H1 (cell line): Measurements from ENCODE around the gene ST3GAL3. TPM values are rescaled to one million over a fixed set of nuclear protein-coding genes. Genes with fewer than 3 reads are reported as not detected.

Source experiments
- CTCF ChIA-PET: fragments of 300-600 bp; sonication (Branson Sonifier 250); formaldehyde crosslinking; loops from one replicate; lab custom pipeline; 2021; ENCODE audit not compliant: partially characterized antibody; lab: Charles Lee
- POLR2A ChIA-PET: fragments of 300-600 bp; sonication (Branson Sonifier 250); formaldehyde crosslinking; loops from one replicate; lab custom pipeline; 2021; ENCODE audit warnings: inconsistent platforms; ENCODE audit not compliant: partially characterized antibody; lab: Charles Lee
- DNase-seq, 2 experiments: peaks; one replicate each; pipeline versions ENCODE4 v3.0.0 to v3.0.0-alpha.2; 2010 to 2022; ENCODE audit warnings: low spot score in 2 of 2, low read depth in 1 of 2, mixed read lengths in 1 of 2
- FAIRE-seq: peaks from 2 replicates; lab custom pipeline; 2011; peaks lifted over from hg19 to GRCh38; lab: Jason Lieb, UNC
- H2AFZ ChIP-seq: 2 replicates; pipeline ENCODE4 v1.8.1; 2012; ENCODE audit warnings: low read length, inconsistent platforms
- H2AK5ac ChIP-seq: 2 replicates; pipeline ENCODE4 v1.6.1; 2013; ENCODE audit warnings: low read depth, low read length
- H2BK120ac ChIP-seq: replicated peaks from 2 replicates; pipeline ENCODE3; 2013; ENCODE audit warnings: low read depth, low read length, inconsistent platforms
- H2BK12ac ChIP-seq: 2 replicates; pipeline ENCODE4 v1.6.1; 2013; ENCODE audit warnings: low read depth, low read length
- H2BK15ac ChIP-seq: 2 replicates; pipeline ENCODE4 v1.6.1; 2013; ENCODE audit warnings: low read length
- H2BK20ac ChIP-seq: 2 replicates; pipeline ENCODE4 v1.6.1; 2013; ENCODE audit warnings: low read length
- H2BK5ac ChIP-seq: 2 replicates; pipeline ENCODE4 v1.6.1; 2013; ENCODE audit warnings: low read depth, low read length
- H3K14ac ChIP-seq: 2 replicates; pipeline ENCODE4 v1.6.1; 2013; ENCODE audit warnings: inconsistent platforms; ENCODE audit not compliant: insufficient read length
- H3K18ac ChIP-seq: 2 replicates; pipeline ENCODE4 v1.6.1; 2013; ENCODE audit warnings: low read length; ENCODE audit errors: extremely low read depth
- H3K23ac ChIP-seq: 2 replicates; pipeline ENCODE4 v1.6.1; 2013; ENCODE audit warnings: inconsistent platforms; ENCODE audit not compliant: insufficient read length
- H3K23me2 ChIP-seq: 2 replicates; pipeline ENCODE4 v1.6.1; 2013; ENCODE audit warnings: low read depth, low read length
- H3K27ac ChIP-seq: 2 replicates; pipeline ENCODE4 v1.6.1; 2011; ENCODE audit warnings: low read depth, low read length, inconsistent platforms
- H3K27me3 ChIP-seq, 4 experiments: replicated peaks in 1 of 4; 1 replicate in 1 of 4; 2 replicates in 3 of 4; pipeline versions ENCODE4 v1.6.1 to v1.8.1; 2011 to 2013; ENCODE audit warnings: low read length in 3 of 4, mild to moderate bottlenecking in 3 of 4, inconsistent platforms in 2 of 4, mixed read lengths in 2 of 4, moderate library complexity in 1 of 4; ENCODE audit not compliant: control insufficient read depth in 3 of 4, insufficient read depth in 3 of 4; ENCODE audit errors: extremely low read depth in 1 of 4
- H3K36me3 ChIP-seq, 4 experiments: 2 replicates each; pipeline versions ENCODE4 v1.6.1 to v1.8.1; 2011 to 2013; ENCODE audit warnings: mild to moderate bottlenecking in 4 of 4, low read length in 3 of 4, moderate library complexity in 2 of 4, control low read depth in 1 of 4, inconsistent platforms in 1 of 4; ENCODE audit not compliant: insufficient read depth in 4 of 4, control insufficient read depth in 2 of 4
- H3K4ac ChIP-seq: replicated peaks from 2 replicates; pipeline ENCODE3; 2013; ENCODE audit warnings: low read length, low read depth, mixed read lengths, inconsistent platforms; ENCODE audit not compliant: insufficient read length
- H3K4me1 ChIP-seq, 4 experiments: replicated peaks in 1 of 4; 1 replicate in 1 of 4; 2 replicates in 3 of 4; pipeline versions ENCODE4 v1.6.1 to v1.8.1; 2011 to 2013; ENCODE audit warnings: low read length in 3 of 4, inconsistent platforms in 2 of 4, mixed read lengths in 1 of 4; ENCODE audit not compliant: insufficient read depth in 4 of 4, control insufficient read depth in 3 of 4
- H3K4me2 ChIP-seq, 2 experiments: 2 replicates each; pipeline versions ENCODE4 v1.6.1 to v1.8.1; 2011 to 2013; ENCODE audit warnings: low read depth in 2 of 2, low read length in 2 of 2, control low read depth in 1 of 2, inconsistent platforms in 1 of 2, mild to moderate bottlenecking in 1 of 2; ENCODE audit not compliant: insufficient read depth in 1 of 2
- H3K4me3 ChIP-seq, 4 experiments: fragments of 200-600, 300-600 bp in 1 of 4; sonication (generic), shearing (Covaris generic), sonication (Bioruptor Twin) in 1 of 4; 2 replicates each; pipeline versions ENCODE4 v1.5.1 to v1.8.1; 2011 to 2016; ENCODE audit warnings: low read length in 4 of 4, low read depth in 3 of 4, control low read depth in 2 of 4, inconsistent platforms in 2 of 4, mild to moderate bottlenecking in 2 of 4, mixed read lengths in 1 of 4, moderate library complexity in 1 of 4; ENCODE audit not compliant: insufficient read depth in 2 of 4; ENCODE audit errors: extremely low read depth in 1 of 4
- H3K56ac ChIP-seq: replicated peaks from 2 replicates; pipeline ENCODE3; 2013; ENCODE audit warnings: low read depth, mild to moderate bottlenecking, mixed read lengths, low read length, inconsistent platforms; ENCODE audit not compliant: insufficient read length
- H3K79me1 ChIP-seq: 2 replicates; pipeline ENCODE4 v1.6.1; 2013; ENCODE audit warnings: low read depth, low read length, control low read depth
- H3K79me2 ChIP-seq, 2 experiments: 2 replicates each; pipeline versions ENCODE4 v1.6.1 to v1.8.1; 2012 to 2013; ENCODE audit warnings: low read length in 2 of 2, mild to moderate bottlenecking in 2 of 2, inconsistent platforms in 1 of 2; ENCODE audit not compliant: insufficient read depth in 2 of 2, control insufficient read depth in 1 of 2
- H3K9ac ChIP-seq, 4 experiments: replicated peaks in 1 of 4; 1 replicate in 1 of 4; 2 replicates in 3 of 4; pipeline versions ENCODE4 v1.6.1 to v1.8.1; 2011 to 2013; ENCODE audit warnings: low read depth in 3 of 4, low read length in 3 of 4, control low read depth in 2 of 4, mild to moderate bottlenecking in 2 of 4, moderate library complexity in 2 of 4, inconsistent platforms in 1 of 4; ENCODE audit errors: extremely low read depth in 1 of 4
- H3K9me3 ChIP-seq, 2 experiments: 2 replicates each; pipeline versions ENCODE4 v1.6.1 to v1.8.1; 2012 to 2013; ENCODE audit warnings: mild to moderate bottlenecking in 2 of 2, moderate library complexity in 2 of 2, control low read depth in 1 of 2, inconsistent platforms in 1 of 2, low read depth in 1 of 2, low read length in 1 of 2, mixed read lengths in 1 of 2; ENCODE audit not compliant: insufficient read depth in 2 of 2
- H4K20me1 ChIP-seq, 2 experiments: replicated peaks in 1 of 2; 2 replicates each; pipeline versions ENCODE3 to v1.8.1; 2011 to 2013; ENCODE audit warnings: inconsistent platforms in 2 of 2, low read length in 2 of 2, mild to moderate bottlenecking in 1 of 2; ENCODE audit not compliant: insufficient read depth in 2 of 2, control insufficient read depth in 1 of 2
- H4K5ac ChIP-seq: 2 replicates; pipeline ENCODE4 v1.6.1; 2013; ENCODE audit warnings: low read length, low read depth, mixed read lengths, inconsistent platforms; ENCODE audit not compliant: insufficient read length
- H4K8ac ChIP-seq: 2 replicates; pipeline ENCODE4 v1.8.0; 2013; ENCODE audit warnings: mild to moderate bottlenecking, moderate library complexity, low read length, inconsistent platforms; ENCODE audit not compliant: insufficient read depth; ENCODE audit errors: extremely low read depth
- H4K91ac ChIP-seq: replicated peaks from 2 replicates; pipeline ENCODE3; 2013; ENCODE audit warnings: low read length, mixed read lengths, inconsistent platforms; ENCODE audit not compliant: insufficient read length
- RAD21 ChIP-seq, 2 experiments: IDR thresholded peaks in 1 of 2; conservative IDR thresholded peaks in 1 of 2; 2 replicates each; pipeline ENCODE4 v1.6.1; 2011; ENCODE audit warnings: low read depth in 2 of 2, low read length in 2 of 2, improper control_type of control experiment in 1 of 2, inconsistent platforms in 1 of 2, mild to moderate bottlenecking in 1 of 2, moderate library complexity in 1 of 2
- TAF7 ChIP-seq: optimal IDR thresholded peaks from 2 replicates; pipeline ENCODE3; 2011; ENCODE audit warnings: low read depth, mild to moderate bottlenecking, inconsistent platforms, low read length, moderate library complexity, borderline replicate concordance
- TCF12 ChIP-seq: IDR thresholded peaks from 2 replicates; pipeline ENCODE4 v1.6.1; 2011; ENCODE audit warnings: low read depth, mild to moderate bottlenecking, low read length
- WGBS, 2 experiments: shearing (Covaris generic) in 1 of 2; methylation state at CpG; one replicate each; pipeline versions ENCODE4 v1.1.6 to v1.1.7; 2013 to 2015; ENCODE audit warnings: low lambda C conversion rate in 2 of 2, mixed read lengths in 2 of 2, inconsistent platforms in 1 of 2, low coverage in 1 of 2, missing lambda C conversion rate in 1 of 2; ENCODE audit not compliant: insufficient replicate concordance in 2 of 2, insufficient coverage in 1 of 2, insufficient read length in 1 of 2; ENCODE audit errors: extremely low coverage in 1 of 2, missing lambda C conversion rate in 1 of 2; 5-methylcytosine and 5-hydroxymethylcytosine counted together
- polyA plus RNA-seq, 7 experiments: library from polyadenylated mRNA; depleted of rRNA in 3 of 7; stranded (reverse) in 5 of 7; unstranded in 2 of 7; fragments of >200 nt in 5 of 7; fragments of 200-250 nt in 2 of 7; gene quantifications; 1 replicate in 5 of 7; 2 replicates in 1 of 7; 4 replicates in 1 of 7; pipeline versions ENCODE4 v1.2.1 to v1.2.3, GENCODE V29; 2011 to 2013; ENCODE audit warnings: missing spikeins in 2 of 7, mixed read lengths in 2 of 7
- total RNA-seq: library from RNA; stranded (reverse); fragmentation: NEBNext Ultra II Directional; extraction: Animal tissue kit (Norgen Biotek cat#: 25700); gene quantifications from 2 replicates; pipeline ENCODE4 v1.2.1, GENCODE V29; 2021

ST3GAL3 gene
- total and polyA plus RNA-seq, 2 of the 8 experiments (the other 6 are each of a cell fraction or from before 2014, with no cell fraction given), result 6.8 to 7.0 TPM

DNA sequence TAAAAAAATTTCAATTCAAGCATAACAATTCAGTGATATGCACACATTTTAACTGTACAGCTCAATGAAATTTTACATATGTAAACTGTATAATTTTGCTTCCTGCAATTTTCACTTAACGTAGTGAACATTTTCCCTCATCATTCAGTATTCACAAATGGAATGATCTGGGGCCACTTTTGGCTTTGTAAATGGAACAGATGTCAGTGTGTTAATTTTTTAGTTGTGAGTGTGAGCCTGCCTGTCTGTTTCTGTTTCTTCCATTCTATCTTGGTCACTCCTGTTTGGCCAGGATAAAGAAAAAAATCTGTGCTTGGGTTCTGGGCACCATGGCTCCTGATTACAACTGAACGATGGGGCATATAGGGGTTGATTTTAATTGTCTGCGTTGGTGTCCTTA lies 20.5 kb upstream of the ST3GAL3 start:
- DNase-seq (no peak), FAIRE-seq (no peak)
- 92% methylated on average over 3 of the region's 3 CpGs; no CpG with 5 or more reads in 1 of the 2 experiments for WGBS, 2 experiments
- Histone ChIP-seq H3K23ac (no peak overlapping the region), H3K4ac (no peak overlapping the region), H2BK12ac (no peak overlapping the region), H4K20me1 (peaks cover 9 to 33% of the 10 kb centered on the region in 2 experiments), H2BK5ac (no peak overlapping the region), H3K27ac (no peak overlapping the region), H3K79me1 (no peaks in the 10 kb centered on the region; the same call in 1 of the 2 replicates), H3K14ac (no peak overlapping the region), H2BK15ac (no peak overlapping the region), H2AFZ (no peak overlapping the region), H4K8ac (no peak overlapping the region), H3K4me2 (no peak overlapping the region), H3K79me2 (no peaks in the 10 kb centered on the region), H3K9me3 (no peaks in the 10 kb centered on the region), H3K4me1 (no peaks in the 10 kb centered on the region), H2BK120ac (no peak overlapping the region), H3K56ac (no peak overlapping the region), H4K5ac (no peak overlapping the region), H3K27me3 (no peaks in the 10 kb centered on the region), H2BK20ac (no peak overlapping the region), H3K9ac (no peak overlapping the region), H4K91ac (no peak overlapping the region), H2AK5ac (no peak overlapping the region), H3K36me3 (peaks cover 48 to 94% (median 88%) of the 10 kb centered on the region in 4 experiments), H3K18ac (no peak overlapping the region), H3K4me3 (no peak overlapping the region), H3K23me2 (no peaks in the 10 kb centered on the region)
- ChIA-PET POLR2A (interaction anchor here (1.0 to 33.6 kb wide), 4 partner anchors 8 to 27 kb away, joined by 3 to 651 read pairs (median 17); partner anchors contain the start of gene KDM4A), CTCF (interaction anchor here (0.7 to 2.1 kb wide), 4 partner anchors 19 to 138 kb away, joined by 3 to 7 read pairs (median 4); no protein-coding TSS in a partner anchor)
- TF ChIP-seq RAD21 (IDR thresholded peaks at IDR 0.05 in 1 of 2, conservative IDR thresholded peaks at IDR 0.05 in 1 of 2; ENCODE audit: low read depth in 2 of 2, low read length in 2 of 2), result no peak
- TF ChIP-seq TAF7, result no peak
- TF ChIP-seq TCF12, result no peak
